ENCODE data around the gene VSTM1.

Gene VSTM1

GRCh38 chr19:54074851-54075250 lies 11.2 kb upstream of the VSTM1 start:
- in situ Hi-C loops (cut with HindIII; ENCODE audit: low sequenced_read_pairs): no loop called here

GRCh38 chr19:54073829-54074228 lies 10.1 kb upstream of the VSTM1 start:
- in situ Hi-C loops (cut with HindIII; ENCODE audit: low sequenced_read_pairs): no loop called here

- in situ Hi-C loops (cut with HindIII; ENCODE audit: low sequenced_read_pairs): no loop called here
Observed at GRCh38 chr19:54069470-54069869, 5.8 kb upstream of the VSTM1 start.

GRCh38 chr19:54062643-54063042 lies 1.1 kb downstream of the VSTM1 start:
- in situ Hi-C loops (cut with HindIII; ENCODE audit: low sequenced_read_pairs): no loop called here

- in situ Hi-C loops (cut with HindIII; ENCODE audit: low sequenced_read_pairs): loop anchor here (25.0 kb wide), 2 partner anchors 110 to 185 kb away; partner anchors contain the start of gene MYADM
Observed at GRCh38 chr19:54047616-54048015, 16.1 kb downstream of the VSTM1 start.

GRCh38 chr19:54045771-54046170 lies 17.9 kb downstream of the VSTM1 start:
- in situ Hi-C loops (cut with HindIII; ENCODE audit: low sequenced_read_pairs): loop anchor here (25.0 kb wide), 2 partner anchors 108 to 183 kb away; partner anchors contain the start of gene MYADM

GRCh38 chr19:54042989-54043388 lies 20.7 kb downstream of the VSTM1 start:
- in situ Hi-C loops (cut with HindIII; ENCODE audit: low sequenced_read_pairs): loop anchor here (25.0 kb wide), 2 partner anchors 106 to 181 kb away; partner anchors contain the start of gene MYADM

GRCh38 chr19:54041969-54042606 lies 21.6 kb downstream of the VSTM1 start:
- in situ Hi-C loops (cut with HindIII; ENCODE audit: low sequenced_read_pairs): loop anchor here (25.0 kb wide), 2 partner anchors 105 to 180 kb away; partner anchors contain the start of gene MYADM

- in situ Hi-C loops (cut with HindIII; ENCODE audit: low sequenced_read_pairs): loop anchor here (25.0 kb wide), 2 partner anchors 103 to 178 kb away; partner anchors contain the start of gene MYADM
Observed at GRCh38 chr19:54040003-54040402, 23.7 kb downstream of the VSTM1 start.

- in situ Hi-C loops (cut with HindIII; ENCODE audit: low sequenced_read_pairs): loop anchor here (25.0 kb wide), 2 partner anchors 99 to 174 kb away; partner anchors contain the start of gene MYADM
Observed at GRCh38 chr19:54036542-54036941, 27.2 kb downstream of the VSTM1 start.

- in situ Hi-C loops (cut with HindIII; ENCODE audit: low sequenced_read_pairs): loop anchor here (25.0 kb wide), 2 partner anchors 98 to 173 kb away; partner anchors contain the start of gene MYADM
Observed at GRCh38 chr19:54035215-54036178, 28.2 kb downstream of the VSTM1 start.

GRCh38 chr19:54030895-54031586 lies 32.7 kb downstream of the VSTM1 start:
- in situ Hi-C loops (cut with HindIII; ENCODE audit: low sequenced_read_pairs): loop anchor here (25.0 kb wide), 2 partner anchors 94 to 169 kb away; partner anchors contain the start of gene MYADM

- in situ Hi-C loops (cut with HindIII; ENCODE audit: low sequenced_read_pairs): loop anchor here (25.0 kb wide), 2 partner anchors 93 to 168 kb away; partner anchors contain the start of gene MYADM
Observed at GRCh38 chr19:54029930-54030490, 33.7 kb downstream of the VSTM1 start.

- in situ Hi-C loops (cut with HindIII; ENCODE audit: low sequenced_read_pairs): loop anchor here (25.0 kb wide), 2 partner anchors 92 to 167 kb away; partner anchors contain the start of gene MYADM
Observed at GRCh38 chr19:54029301-54029700, 34.4 kb downstream of the VSTM1 start.

GRCh38 chr19:54026656-54027055 lies 37.0 kb downstream of the VSTM1 start:
- in situ Hi-C loops (cut with HindIII; ENCODE audit: low sequenced_read_pairs): loop anchor here (25.0 kb wide), 2 partner anchors 89 to 164 kb away; partner anchors contain the start of gene MYADM

GRCh38 chr19:54024660-54025059 lies 39.0 kb downstream of the VSTM1 start:
- in situ Hi-C loops (cut with HindIII; ENCODE audit: low sequenced_read_pairs): loop anchor here (25.0 kb wide), 2 partner anchors 87 to 162 kb away; partner anchors contain the start of gene MYADM

- in situ Hi-C loops (cut with HindIII; ENCODE audit: low sequenced_read_pairs): no loop called here
Observed at GRCh38 chr19:54023191-54023590, 40.5 kb downstream of the VSTM1 start.

GRCh38 chr19:54021932-54022331 lies 41.8 kb downstream of the VSTM1 start:
- in situ Hi-C loops (cut with HindIII; ENCODE audit: low sequenced_read_pairs): no loop called here

GRCh38 chr19:54021363-54021762 lies 42.3 kb downstream of the VSTM1 start:
- in situ Hi-C loops (cut with HindIII; ENCODE audit: low sequenced_read_pairs): no loop called here

- in situ Hi-C loops (cut with HindIII; ENCODE audit: low sequenced_read_pairs): no loop called here
Observed at GRCh38 chr19:54017261-54017660, 46.4 kb downstream of the VSTM1 start.
